NCI-H146 (cell line): ENCODE measurements around the gene PSME3IP1.

ENCODE experiments used
- DNase-seq: peaks from one replicate; lab custom pipeline; 2025; lab: John Stamatoyannopoulos, UW

Gene PSME3IP1

DNA sequence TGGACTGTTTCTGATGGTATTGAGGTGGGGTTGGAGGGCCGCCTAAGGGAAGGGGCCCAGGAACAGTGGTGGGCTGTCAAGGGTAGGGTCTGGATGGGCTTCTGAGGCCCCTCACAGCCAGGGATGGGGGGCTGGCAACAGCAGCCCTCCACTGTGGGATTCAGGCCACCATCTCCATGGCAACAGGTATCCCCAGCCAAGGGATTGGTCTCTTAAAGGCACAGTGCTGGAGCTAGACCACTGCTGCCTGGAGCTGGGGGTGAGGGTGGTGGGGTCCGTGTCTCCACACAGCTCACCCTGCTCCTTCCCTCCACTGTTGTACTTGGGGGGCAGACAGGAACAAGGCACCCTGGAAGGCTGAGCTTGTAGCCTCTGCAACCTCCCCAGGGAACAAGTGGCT, 41.8 kb downstream of the PSME3IP1 start:
- no peak for DNase-seq

DNA sequence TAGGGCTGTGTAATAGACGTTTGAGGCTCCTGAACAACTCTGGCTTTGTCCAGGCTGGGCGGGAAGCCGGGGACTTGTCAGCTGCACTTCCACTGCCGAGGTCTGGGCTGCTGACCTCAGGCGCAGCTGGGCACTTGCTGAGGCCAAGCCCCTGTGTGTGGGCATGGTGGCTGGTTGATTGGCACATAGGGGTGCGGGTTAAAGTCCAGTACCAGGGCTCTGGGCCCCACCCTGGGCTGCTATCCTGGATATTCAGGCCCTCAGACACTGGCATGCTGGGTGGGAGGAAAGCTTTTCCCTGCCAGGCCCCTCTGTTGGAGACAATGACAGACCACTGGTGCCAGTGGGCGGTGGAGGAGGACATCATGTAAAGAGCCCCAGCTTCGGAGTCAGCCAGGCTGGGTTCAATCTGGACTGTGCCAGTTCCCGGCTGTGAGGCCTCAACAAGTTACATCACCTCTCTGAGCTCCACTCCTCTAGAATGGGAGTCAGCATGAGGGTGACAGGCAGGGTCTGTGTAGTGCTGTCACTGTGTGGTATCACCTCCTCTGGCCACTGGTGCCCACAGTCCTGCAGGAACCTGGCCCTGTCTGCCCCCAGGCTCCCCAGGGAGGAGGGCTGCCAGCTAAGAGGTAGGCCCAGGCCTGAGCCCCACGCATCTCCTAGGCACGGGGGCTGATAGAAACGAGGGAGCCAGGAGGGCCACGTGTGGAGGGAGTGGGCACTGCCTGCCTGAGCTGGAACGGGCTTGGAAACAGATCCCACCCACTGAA, 42.5 kb downstream of the PSME3IP1 start:
- DNase-seq, result no peak

- no peak for DNase-seq
Measured at GRCh38 chr16:57141822-57142631, 43.8 kb downstream of the PSME3IP1 start.

GRCh38 chr16:57140931-57141668, 44.7 kb downstream of the PSME3IP1 start:
- DNase-seq, result no peak

DNA sequence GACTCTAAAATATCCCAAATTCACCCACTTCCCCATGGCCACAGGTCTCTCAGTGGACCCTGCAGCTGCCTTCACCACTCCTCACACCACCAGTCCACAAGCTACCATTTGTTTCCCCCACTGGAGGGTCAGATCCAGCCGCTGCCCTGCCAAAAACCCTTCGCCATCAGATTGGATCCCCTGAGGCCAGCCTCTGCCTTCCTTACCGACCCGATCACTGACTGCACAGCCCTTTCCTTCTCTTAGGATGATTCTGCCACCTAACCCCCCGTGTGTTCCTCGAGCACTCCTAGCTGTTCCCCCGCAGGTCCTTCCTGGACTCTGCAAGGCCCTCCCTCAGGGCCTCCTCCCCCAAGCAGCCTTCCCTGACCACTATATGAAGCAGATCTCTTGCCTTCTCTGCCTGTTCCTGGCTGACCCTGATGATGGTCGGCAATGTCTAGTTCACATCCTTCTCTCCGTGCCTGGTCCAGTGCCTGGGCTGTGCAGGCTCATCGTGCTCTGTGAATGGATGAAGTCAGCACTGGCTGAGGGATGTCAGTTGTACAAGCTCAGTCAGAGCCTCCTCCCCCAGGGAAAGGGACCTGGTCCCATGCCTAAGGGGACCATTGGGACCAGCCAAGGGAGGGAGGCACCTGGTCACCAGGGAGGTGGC, 47.4 kb downstream of the PSME3IP1 start:
- no peak for DNase-seq

- no peak for DNase-seq
Measured at GRCh38 chr16:57137566-57138273, 48.1 kb downstream of the PSME3IP1 start.

DNA sequence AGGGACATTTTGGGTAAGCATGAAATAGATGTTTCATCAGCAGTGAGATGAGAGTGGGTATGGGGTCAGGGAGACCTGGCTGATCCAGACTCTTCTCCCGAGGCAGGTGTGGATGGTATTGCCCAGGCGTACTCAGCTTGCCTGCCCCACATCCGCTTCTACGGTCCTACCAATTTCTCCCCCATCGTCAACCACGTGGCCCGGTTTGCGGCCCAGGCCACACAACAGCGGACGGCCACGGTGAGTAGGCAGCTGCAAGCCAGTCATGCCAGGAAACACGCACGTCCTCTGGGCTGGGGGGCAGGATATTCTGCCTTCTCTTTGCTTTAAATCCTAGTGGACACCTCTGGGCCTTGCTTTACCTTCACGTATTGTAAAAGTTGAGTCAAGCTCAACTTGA, 48.8 kb downstream of the PSME3IP1 start:
- no peak for DNase-seq

DNA sequence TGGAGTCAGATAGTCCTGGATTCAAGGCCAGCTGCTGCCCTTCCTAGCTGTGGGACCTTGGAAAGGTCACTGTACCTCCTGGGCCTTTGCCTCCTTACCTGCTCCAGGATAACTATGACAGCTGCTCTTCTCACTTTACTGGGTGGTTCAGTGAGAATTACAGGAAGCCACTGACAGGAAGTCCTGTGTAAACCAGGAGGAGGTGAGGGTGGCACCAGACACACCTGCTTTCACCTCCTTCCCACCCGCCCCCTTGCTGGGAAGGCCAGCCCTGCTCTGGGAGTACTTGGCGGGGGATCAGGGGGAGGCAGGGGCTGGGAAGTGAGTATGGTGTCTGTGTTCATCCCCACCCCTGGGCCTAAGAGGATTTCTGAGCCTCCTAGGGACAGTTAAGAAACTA, 50.9 kb downstream of the PSME3IP1 start:
- DNase-seq, result peak; percentile 49

DNA sequence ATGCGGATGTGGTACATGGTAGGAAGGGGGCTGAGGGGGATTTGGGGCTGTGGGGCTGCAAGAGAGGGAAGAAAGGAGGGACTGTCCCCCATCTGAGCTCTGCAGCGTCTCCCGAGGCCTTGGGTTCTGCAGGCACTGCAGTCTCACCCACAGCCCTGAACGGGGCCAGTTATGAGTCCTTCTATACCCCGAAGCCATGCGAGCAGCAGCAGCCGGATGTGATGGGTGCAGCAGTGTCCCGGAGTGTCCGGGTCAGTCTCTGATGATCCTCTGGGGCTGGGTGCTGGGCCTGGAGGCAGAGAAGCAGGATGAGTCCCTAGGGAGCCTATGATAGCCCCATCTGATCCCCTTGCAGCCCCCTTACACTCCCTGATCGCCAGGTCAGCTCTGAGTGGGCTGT, 52.0 kb downstream of the PSME3IP1 start:
- DNase-seq, result no peak

DNA sequence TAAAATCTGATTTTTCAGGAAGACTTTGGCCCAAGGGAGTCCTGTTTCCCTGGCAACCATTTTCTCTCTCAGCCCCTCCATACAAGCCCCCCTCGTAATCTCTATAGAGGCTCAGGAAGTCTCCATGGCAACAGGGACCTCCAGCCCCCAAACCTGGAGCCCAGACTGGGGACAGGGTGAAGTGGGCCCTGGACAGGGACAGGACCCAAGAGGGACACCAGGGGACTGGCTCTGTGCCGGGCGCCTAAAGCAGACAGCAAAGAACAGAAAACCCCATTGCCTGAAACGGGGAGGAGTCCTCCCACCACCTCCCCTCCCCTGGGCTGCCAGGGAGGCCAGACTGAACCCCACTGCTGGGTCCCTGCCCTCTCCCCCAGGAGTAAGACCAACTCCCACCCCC, 52.8 kb downstream of the PSME3IP1 start:
- DNase-seq, result no peak

DNA sequence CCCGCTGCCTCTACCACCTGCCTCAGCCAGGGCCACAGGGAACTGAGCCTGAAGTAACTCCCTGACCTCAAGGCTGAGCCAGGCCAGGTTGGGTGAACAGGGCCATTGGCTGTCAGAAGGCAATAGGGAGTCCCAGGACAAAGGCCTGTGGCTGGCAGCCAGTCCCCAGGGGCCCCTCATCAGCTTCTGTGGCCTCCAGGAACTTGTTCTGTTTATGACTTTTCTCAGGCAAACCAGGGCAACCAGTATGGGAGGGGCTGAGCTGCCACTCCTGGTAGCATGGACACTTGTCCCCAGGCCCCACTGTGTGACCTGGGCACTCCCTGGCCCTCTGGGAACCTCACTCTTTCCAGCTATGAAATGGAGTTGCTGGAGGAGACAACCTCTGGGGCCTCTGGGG, 53.4 kb downstream of the PSME3IP1 start:
- no peak for DNase-seq

GRCh38 chr16:57131351-57131970, 54.4 kb downstream of the PSME3IP1 start:
- no peak for DNase-seq

- DNase-seq, result no peak
Measured at GRCh38 chr16:57130950-57131321, 54.9 kb downstream of the PSME3IP1 start.

DNA sequence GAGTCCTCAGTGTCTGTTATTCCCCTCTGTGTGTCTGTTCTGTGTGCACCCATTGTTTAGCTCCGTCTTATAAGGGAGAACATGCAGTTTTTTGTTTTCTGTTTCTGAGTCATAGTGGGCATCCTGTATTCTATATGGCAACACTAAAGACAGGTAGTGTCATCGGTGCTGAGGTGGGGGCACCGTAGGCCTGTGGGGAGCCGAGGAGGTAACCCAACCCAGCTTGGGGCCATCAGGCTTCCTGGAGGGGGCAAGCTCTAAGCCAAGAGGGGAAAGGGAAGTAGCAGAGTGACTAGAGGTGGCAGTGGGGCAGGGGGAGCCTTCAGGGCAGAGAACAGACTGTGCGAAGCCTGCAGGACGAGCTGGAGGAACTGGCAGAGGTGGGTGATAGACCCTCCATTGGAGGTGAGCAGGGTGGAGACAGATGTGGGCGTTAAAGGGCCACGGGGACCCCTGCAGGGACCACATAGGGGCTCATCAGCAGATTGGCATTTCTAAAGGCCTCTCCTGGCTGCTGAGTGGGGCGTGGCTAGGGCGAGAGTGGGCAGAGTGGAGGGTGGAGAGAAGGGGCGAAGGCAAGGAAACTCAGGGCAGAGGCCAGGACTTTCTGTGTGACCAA, 57.0 kb downstream of the PSME3IP1 start:
- DNase-seq, result no peak

- no peak for DNase-seq
Measured at GRCh38 chr16:57127836-57128235, 58.0 kb downstream of the PSME3IP1 start.

GRCh38 chr16:57127037-57127763, 58.6 kb downstream of the PSME3IP1 start:
- no peak for DNase-seq

GRCh38 chr16:57126411-57126810, 59.4 kb downstream of the PSME3IP1 start:
- no peak for DNase-seq

DNA sequence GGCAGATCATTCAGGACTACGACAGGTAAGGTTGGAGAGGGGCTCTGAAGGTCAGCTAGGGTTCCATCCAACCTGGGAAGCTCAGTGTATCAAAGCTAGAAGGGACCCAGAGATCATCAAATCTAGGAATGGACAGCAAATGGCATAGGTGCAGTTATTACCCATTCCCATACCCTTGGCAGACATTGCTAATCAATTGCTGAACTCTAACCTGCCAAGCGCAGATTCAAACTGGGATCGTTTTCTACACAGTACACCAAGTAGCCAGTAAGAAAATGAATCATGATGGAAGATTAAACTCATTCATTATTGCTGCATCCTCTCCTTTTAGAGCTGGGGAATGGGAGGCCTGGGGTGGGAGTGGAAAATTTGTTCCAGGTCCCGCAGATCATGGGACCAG, 59.9 kb downstream of the PSME3IP1 start:
- no peak for DNase-seq

DNA sequence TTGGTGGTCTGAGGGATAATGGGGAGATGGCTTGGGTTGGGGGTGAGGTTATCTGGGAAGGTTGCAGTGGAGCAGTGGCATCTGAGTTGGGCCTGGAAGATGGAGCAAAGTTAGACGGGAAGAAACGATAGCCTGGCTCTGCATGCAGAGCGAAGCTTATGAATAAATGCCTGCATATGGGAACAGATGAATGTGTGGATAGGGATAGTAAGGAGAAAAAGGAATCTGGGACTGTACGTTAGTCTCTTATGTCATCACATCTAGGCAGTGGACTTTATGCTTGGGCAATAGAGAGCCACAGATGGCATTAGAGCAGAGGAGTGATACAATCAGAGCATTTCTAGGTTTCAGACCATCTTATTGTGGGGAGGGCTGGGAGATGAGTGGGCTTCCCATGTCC, 60.5 kb downstream of the PSME3IP1 start:
- DNase-seq, result no peak
